ENCODE measurements around the gene MELTF. TPM values are rescaled to one million over a fixed set of nuclear protein-coding genes. Genes with fewer than 3 reads are reported as not detected.
A peak's percentile ranks its signal among the peaks of the same experiment; 100 is the strongest.

The MELTF gene
- total and polyA plus RNA-seq, 2 of the 13 experiments (the other 11 are each of a cell fraction or from before 2014, with no cell fraction given) = 3.2 to 7.5 TPM

DNA sequence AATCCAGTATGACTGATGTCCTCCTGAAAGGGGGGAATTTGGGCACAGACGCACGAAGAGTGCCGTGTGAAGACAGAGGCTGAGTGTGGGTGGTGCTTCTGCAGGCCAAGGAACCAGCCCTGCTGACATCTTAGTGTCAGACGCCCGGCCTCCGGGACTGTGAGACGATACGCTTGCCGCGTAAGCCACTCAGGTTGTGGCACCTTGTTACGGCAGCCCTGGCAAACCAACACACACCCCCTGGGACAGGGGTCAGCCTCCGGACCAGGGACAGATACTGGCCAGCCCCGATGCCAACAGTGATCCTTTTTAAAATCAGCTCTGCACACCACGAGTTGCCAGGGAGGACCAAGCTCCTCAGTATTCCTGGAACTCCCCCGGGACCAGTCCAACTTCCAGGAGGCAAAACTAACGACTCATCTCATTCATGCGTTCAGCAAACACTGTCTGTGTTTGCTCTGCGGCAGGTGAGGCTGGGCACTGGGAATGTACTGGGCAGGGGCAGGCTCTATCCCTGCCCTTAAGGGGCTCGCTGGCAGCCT is 39.8 kb downstream of the MELTF start (continued):
- TF ChIP-seq, protein P1, sequence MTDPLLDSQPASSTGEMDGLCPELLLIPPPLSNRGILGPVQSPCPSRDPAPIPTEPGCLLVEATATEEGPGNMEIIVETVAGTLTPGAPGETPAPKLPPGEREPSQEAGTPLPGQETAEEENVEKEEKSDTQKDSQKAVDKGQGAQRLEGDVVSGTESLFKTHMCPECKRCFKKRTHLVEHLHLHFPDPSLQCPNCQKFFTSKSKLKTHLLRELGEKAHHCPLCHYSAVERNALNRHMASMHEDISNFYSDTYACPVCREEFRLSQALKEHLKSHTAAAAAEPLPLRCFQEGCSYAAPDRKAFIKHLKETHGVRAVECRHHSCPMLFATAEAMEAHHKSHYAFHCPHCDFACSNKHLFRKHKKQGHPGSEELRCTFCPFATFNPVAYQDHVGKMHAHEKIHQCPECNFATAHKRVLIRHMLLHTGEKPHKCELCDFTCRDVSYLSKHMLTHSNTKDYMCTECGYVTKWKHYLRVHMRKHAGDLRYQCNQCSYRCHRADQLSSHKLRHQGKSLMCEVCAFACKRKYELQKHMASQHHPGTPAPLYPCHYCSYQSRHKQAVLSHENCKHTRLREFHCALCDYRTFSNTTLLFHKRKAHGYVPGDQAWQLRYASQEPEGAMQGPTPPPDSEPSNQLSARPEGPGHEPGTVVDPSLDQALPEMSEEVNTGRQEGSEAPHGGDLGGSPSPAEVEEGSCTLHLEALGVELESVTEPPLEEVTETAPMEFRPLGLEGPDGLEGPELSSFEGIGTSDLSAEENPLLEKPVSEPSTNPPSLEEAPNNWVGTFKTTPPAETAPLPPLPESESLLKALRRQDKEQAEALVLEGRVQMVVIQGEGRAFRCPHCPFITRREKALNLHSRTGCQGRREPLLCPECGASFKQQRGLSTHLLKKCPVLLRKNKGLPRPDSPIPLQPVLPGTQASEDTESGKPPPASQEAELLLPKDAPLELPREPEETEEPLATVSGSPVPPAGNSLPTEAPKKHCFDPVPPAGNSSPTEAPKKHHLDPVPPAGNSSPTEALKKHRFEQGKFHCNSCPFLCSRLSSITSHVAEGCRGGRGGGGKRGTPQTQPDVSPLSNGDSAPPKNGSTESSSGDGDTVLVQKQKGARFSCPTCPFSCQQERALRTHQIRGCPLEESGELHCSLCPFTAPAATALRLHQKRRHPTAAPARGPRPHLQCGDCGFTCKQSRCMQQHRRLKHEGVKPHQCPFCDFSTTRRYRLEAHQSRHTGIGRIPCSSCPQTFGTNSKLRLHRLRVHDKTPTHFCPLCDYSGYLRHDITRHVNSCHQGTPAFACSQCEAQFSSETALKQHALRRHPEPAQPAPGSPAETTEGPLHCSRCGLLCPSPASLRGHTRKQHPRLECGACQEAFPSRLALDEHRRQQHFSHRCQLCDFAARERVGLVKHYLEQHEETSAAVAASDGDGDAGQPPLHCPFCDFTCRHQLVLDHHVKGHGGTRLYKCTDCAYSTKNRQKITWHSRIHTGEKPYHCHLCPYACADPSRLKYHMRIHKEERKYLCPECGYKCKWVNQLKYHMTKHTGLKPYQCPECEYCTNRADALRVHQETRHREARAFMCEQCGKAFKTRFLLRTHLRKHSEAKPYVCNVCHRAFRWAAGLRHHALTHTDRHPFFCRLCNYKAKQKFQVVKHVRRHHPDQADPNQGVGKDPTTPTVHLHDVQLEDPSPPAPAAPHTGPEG (CRISPR knock-in tag; IDR thresholded peaks at IDR 0.05) = no peak
- 0 out of 2 replicates have a peak, but pooled peaks have one; percentile 47 for TF ChIP-seq ZNF891 (CRISPR knock-in tag; IDR thresholded peaks at IDR 0.05)
- no peak for TF ChIP-seq ZNF720 (CRISPR knock-in tag; IDR thresholded peaks at IDR 0.05)
- no peak for TF ChIP-seq ZNF577 (CRISPR knock-in tag; IDR thresholded peaks at IDR 0.05; ENCODE audit: borderline replicate concordance, low read depth)
- no peak for TF ChIP-seq ZMYM3 (CRISPR knock-in tag; IDR thresholded peaks at IDR 0.05)
- TF ChIP-seq HNF4A (CRISPR knock-in tag; IDR thresholded peaks at IDR 0.05) = peak; percentile 49; the same call in 1 of the 2 replicates
- no peak for TF ChIP-seq HIVEP1 (CRISPR knock-in tag; IDR thresholded peaks at IDR 0.05)
- TF ChIP-seq ZNF547 (CRISPR knock-in tag; IDR thresholded peaks at IDR 0.05) = no peak
- peak; percentile 37; the same call in 1 of the 2 replicates for TF ChIP-seq NRL (CRISPR knock-in tag; IDR thresholded peaks at IDR 0.05; ENCODE audit: borderline replicate concordance)
- no peak for TF ChIP-seq HCFC1 (IDR thresholded peaks at IDR 0.05; ENCODE audit: low read depth, low read length)
- TF ChIP-seq, protein P2, sequence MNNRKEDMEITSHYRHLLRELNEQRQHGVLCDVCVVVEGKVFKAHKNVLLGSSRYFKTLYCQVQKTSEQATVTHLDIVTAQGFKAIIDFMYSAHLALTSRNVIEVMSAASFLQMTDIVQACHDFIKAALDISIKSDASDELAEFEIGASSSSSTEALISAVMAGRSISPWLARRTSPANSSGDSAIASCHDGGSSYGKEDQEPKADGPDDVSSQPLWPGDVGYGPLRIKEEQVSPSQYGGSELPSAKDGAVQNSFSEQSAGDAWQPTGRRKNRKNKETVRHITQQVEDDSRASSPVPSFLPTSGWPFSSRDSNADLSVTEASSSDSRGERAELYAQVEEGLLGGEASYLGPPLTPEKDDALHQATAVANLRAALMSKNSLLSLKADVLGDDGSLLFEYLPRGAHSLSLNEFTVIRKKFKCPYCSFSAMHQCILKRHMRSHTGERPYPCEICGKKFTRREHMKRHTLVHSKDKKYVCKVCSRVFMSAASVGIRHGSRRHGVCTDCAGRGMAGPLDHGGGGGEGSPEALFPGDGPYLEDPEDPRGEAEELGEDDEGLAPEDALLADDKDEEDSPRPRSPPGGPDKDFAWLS (CRISPR knock-in tag; IDR thresholded peaks at IDR 0.05; ENCODE audit: borderline replicate concordance) = no peak
- TF ChIP-seq, protein P3, sequence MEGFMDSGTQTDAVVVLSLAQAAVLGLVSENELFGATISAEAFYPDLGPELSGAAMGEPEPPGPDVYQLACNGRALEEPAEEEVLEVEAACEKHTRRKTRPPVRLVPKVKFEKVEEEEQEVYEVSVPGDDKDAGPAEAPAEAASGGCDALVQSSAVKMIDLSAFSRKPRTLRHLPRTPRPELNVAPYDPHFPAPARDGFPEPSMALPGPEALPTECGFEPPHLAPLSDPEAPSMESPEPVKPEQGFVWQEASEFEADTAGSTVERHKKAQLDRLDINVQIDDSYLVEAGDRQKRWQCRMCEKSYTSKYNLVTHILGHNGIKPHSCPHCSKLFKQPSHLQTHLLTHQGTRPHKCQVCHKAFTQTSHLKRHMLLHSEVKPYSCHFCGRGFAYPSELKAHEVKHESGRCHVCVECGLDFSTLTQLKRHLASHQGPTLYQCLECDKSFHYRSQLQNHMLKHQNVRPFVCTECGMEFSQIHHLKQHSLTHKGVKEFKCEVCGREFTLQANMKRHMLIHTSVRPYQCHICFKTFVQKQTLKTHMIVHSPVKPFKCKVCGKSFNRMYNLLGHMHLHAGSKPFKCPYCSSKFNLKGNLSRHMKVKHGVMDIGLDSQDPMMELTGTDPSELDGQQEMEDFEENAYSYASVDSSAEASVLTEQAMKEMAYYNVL (CRISPR knock-in tag; IDR thresholded peaks at IDR 0.05; ENCODE audit: borderline replicate concordance) = peak; percentile 94
- TF ChIP-seq TOPORS (CRISPR knock-in tag; IDR thresholded peaks at IDR 0.05) = no peak
- TF ChIP-seq, protein P4, sequence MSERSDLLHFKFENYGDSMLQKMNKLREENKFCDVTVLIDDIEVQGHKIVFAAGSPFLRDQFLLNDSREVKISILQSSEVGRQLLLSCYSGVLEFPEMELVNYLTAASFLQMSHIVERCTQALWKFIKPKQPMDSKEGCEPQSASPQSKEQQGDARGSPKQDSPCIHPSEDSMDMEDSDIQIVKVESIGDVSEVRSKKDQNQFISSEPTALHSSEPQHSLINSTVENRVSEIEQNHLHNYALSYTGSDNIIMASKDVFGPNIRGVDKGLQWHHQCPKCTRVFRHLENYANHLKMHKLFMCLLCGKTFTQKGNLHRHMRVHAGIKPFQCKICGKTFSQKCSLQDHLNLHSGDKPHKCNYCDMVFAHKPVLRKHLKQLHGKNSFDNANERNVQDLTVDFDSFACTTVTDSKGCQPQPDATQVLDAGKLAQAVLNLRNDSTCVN (CRISPR knock-in tag; IDR thresholded peaks at IDR 0.05; ENCODE audit: borderline replicate concordance) = no peak; the same call in 1 of the 2 replicates
- TF ChIP-seq, protein P5, sequence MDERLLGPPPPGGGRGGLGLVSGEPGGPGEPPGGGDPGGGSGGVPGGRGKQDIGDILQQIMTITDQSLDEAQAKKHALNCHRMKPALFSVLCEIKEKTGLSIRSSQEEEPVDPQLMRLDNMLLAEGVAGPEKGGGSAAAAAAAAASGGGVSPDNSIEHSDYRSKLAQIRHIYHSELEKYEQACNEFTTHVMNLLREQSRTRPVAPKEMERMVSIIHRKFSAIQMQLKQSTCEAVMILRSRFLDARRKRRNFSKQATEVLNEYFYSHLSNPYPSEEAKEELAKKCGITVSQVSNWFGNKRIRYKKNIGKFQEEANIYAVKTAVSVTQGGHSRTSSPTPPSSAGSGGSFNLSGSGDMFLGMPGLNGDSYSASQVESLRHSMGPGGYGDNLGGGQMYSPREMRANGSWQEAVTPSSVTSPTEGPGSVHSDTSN (CRISPR knock-in tag; IDR thresholded peaks at IDR 0.05) = no peak
- no peak for TF ChIP-seq ZMYM4 (CRISPR knock-in tag; IDR thresholded peaks at IDR 0.05)

Measured in HepG2 (cell line).